ENCODE measurements around the gene CES4A. TPM values are rescaled to one million over a fixed set of nuclear protein-coding genes. Genes with fewer than 3 reads are reported as not detected.
"Not testable (repeated sequence)": the region's sequence is repeated elsewhere in the genome, so short reads cannot be mapped to it uniquely, and the experiment has no call there.

CES4A gene
- total RNA-seq, 2 experiments from 2014 or later, result 14.9 to 16.0 TPM

- no peaks in the 10 kb centered on the region for H3K27me3 Mint-ChIP-seq
- CTCF ChIA-PET, result no interaction called here
Observed at GRCh38 chr16:66986559-66986958, 1.8 kb upstream of the CES4A start.

GRCh38 chr16:66991545-66992077 lies 3.2 kb downstream of the CES4A start:
- Mint-ChIP-seq H3K36me3 (ENCODE audit: low read depth) (no peaks in the 10 kb centered on the region), H3K27me3 (no peaks in the 10 kb centered on the region), H3K4me1 (ENCODE audit: low read depth) (no peaks in the 10 kb centered on the region), H3K4me3 (no peak overlapping the region), H3K27ac (no peak overlapping the region), H3K9me3 (no peaks in the 10 kb centered on the region)
- Histone ChIP-seq H3K4me1 (ENCODE audit: insufficient read depth, low read length) (no peaks in the 10 kb centered on the region), H3K9me3 (ENCODE audit: control insufficient read depth in 1 of 2, insufficient read depth in 1 of 2, low read length in 2 of 2) (no peaks in the 10 kb centered on the region), H3K27ac (ENCODE audit: low read depth in 1 of 2, low read length in 2 of 2) (no peak overlapping the region), H3K27me3 (ENCODE audit: control insufficient read depth in 1 of 2, insufficient read depth in 2 of 2, low read length in 2 of 2) (no peaks in the 10 kb centered on the region), H3K36me3 (ENCODE audit: insufficient read depth, low read length) (no peaks in the 10 kb centered on the region), H3K4me3 (ENCODE audit: low read length) (no peak overlapping the region)
- DNase-seq (no peak), ATAC-seq (ENCODE audit: poor library complexity) (no peak)
- no peak for TF ChIP-seq CTCF (IDR thresholded peaks at IDR 0.05)
- POLR2A ChIA-PET, result no interaction called here
- intact Hi-C loops (cut with DNase I, micrococcal nuclease), result no loop called here
- CTCF ChIA-PET, result interaction anchor here (0.9 kb wide), 1 partner anchor 164 kb away, joined by 3 read pairs; no protein-coding TSS in a partner anchor

More at GRCh38 chr16:66986559-66986958, 1.8 kb upstream of the CES4A start:
- POLR2A ChIA-PET, result no interaction called here
- Mint-ChIP-seq H3K4me1 (ENCODE audit: low read depth) (peaks cover 15% of the 10 kb centered on the region), H3K27ac (no peak overlapping the region), H3K36me3 (ENCODE audit: low read depth) (no peaks in the 10 kb centered on the region), H3K4me3 (no peak overlapping the region), H3K9me3 (no peaks in the 10 kb centered on the region)
- no peaks in the 10 kb centered on the region for H3K36me3 ChIP-seq (ENCODE audit: insufficient read depth, low read length)
- DNase-seq (no peak), ATAC-seq (ENCODE audit: poor library complexity) (no peak)
- H3K4me3 ChIP-seq (ENCODE audit: low read length), result no peak overlapping the region
- H3K27ac ChIP-seq (ENCODE audit: low read depth in 1 of 2, low read length in 2 of 2), result no peak overlapping the region
- no peaks in the 10 kb centered on the region for H3K27me3 ChIP-seq (ENCODE audit: control insufficient read depth in 1 of 2, insufficient read depth in 2 of 2, low read length in 2 of 2)
- H3K4me1 ChIP-seq (ENCODE audit: insufficient read depth, low read length), result peaks cover 32% of the 10 kb centered on the region
- intact Hi-C loops (cut with DNase I, micrococcal nuclease), result no loop called here
- no peak for TF ChIP-seq CTCF (IDR thresholded peaks at IDR 0.05)
- no peaks in the 10 kb centered on the region for H3K9me3 ChIP-seq (ENCODE audit: control insufficient read depth in 1 of 2, insufficient read depth in 1 of 2, low read length in 2 of 2)

GRCh38 chr16:66993558-66993957 lies 5.2 kb downstream of the CES4A start:
- H3K27ac Mint-ChIP-seq; DNase-seq; CTCF ChIA-PET; H3K27me3 ChIP-seq (ENCODE audit: control insufficient read depth in 1 of 2, insufficient read depth in 2 of 2, low read length in 2 of 2); ATAC-seq (ENCODE audit: poor library complexity); intact Hi-C loops (cut with DNase I, micrococcal nuclease); H3K9me3 ChIP-seq (ENCODE audit: control insufficient read depth in 1 of 2, insufficient read depth in 1 of 2, low read length in 2 of 2); H3K4me3 Mint-ChIP-seq; POLR2A ChIA-PET; H3K36me3 Mint-ChIP-seq (ENCODE audit: low read depth); H3K36me3 ChIP-seq (ENCODE audit: insufficient read depth, low read length); H3K4me1 Mint-ChIP-seq (ENCODE audit: low read depth); H3K27ac ChIP-seq (ENCODE audit: low read depth in 1 of 2, low read length in 2 of 2); H3K4me1 ChIP-seq (ENCODE audit: insufficient read depth, low read length); H3K4me3 ChIP-seq (ENCODE audit: low read length); H3K27me3 Mint-ChIP-seq; H3K9me3 Mint-ChIP-seq: not testable (repeated sequence)

GRCh38 chr16:66996324-66996982 lies 8.1 kb downstream of the CES4A start:
- no peaks in the 10 kb centered on the region for H3K9me3 ChIP-seq (ENCODE audit: control insufficient read depth in 1 of 2, insufficient read depth in 1 of 2, low read length in 2 of 2)
- intact Hi-C loops (cut with DNase I, micrococcal nuclease), result no loop called here
- H3K36me3 ChIP-seq (ENCODE audit: insufficient read depth, low read length), result no peaks in the 10 kb centered on the region
- H3K27me3 ChIP-seq (ENCODE audit: control insufficient read depth in 1 of 2, insufficient read depth in 2 of 2, low read length in 2 of 2), result no peaks in the 10 kb centered on the region
- no peak overlapping the region for H3K27ac ChIP-seq (ENCODE audit: low read depth in 1 of 2, low read length in 2 of 2)
- ATAC-seq (ENCODE audit: poor library complexity), result no peak
- Mint-ChIP-seq H3K36me3 (ENCODE audit: low read depth) (no peaks in the 10 kb centered on the region), H3K9me3 (no peaks in the 10 kb centered on the region), H3K4me1 (ENCODE audit: low read depth) (peaks cover 9% of the 10 kb centered on the region), H3K27me3 (no peaks in the 10 kb centered on the region), H3K27ac (no peak overlapping the region), H3K4me3 (no peak overlapping the region)
- peaks cover 14% of the 10 kb centered on the region for H3K4me1 ChIP-seq (ENCODE audit: insufficient read depth, low read length)
- POLR2A ChIA-PET, result no interaction called here
- no peak overlapping the region for H3K4me3 ChIP-seq (ENCODE audit: low read length)
- CTCF ChIA-PET, result no interaction called here
- no peak for DNase-seq
- TF ChIP-seq CTCF (IDR thresholded peaks at IDR 0.05), result no peak
